HK-2 (cell line): ENCODE results near the gene CDKN2D.
"Not testable (repeated sequence)": the region's sequence is repeated elsewhere in the genome, so short reads cannot be mapped to it uniquely, and the experiment has no call there.

Source experiments
- DNase-seq: peaks from one replicate; pipeline ENCODE4 v3.0.0-alpha.2; 2018; ENCODE audit not compliant: unreplicated experiment

CDKN2D gene

GRCh38 chr19:10580979-10581631 is 12.3 kb upstream of the CDKN2D start:
- DNase-seq = peak; percentile 80

- DNase-seq = no peak
Observed at GRCh38 chr19:10577951-10578350, 9.2 kb upstream of the CDKN2D start.

- no peak for DNase-seq
Observed at GRCh38 chr19:10575011-10575716, 6.4 kb upstream of the CDKN2D start.

- DNase-seq = no peak
Observed at GRCh38 chr19:10574462-10574861, 5.7 kb upstream of the CDKN2D start.

- DNase-seq = not testable (repeated sequence)
Observed at GRCh38 chr19:10573793-10574192, 5.0 kb upstream of the CDKN2D start.

- peak; percentile 61 for DNase-seq
Observed at GRCh38 chr19:10568062-10568825, 535 bp downstream of the CDKN2D start.

GRCh38 chr19:10567656-10568055 is 1.1 kb downstream of the CDKN2D start:
- DNase-seq = no peak

- no peak for DNase-seq
Observed at GRCh38 chr19:10566658-10567410, 1.9 kb downstream of the CDKN2D start.

- no peak for DNase-seq
Observed at GRCh38 chr19:10566408-10566657, 2.4 kb downstream of the CDKN2D start.

GRCh38 chr19:10565567-10566407 is 3.0 kb downstream of the CDKN2D start, which contains the start of gene KRI1:
Gene KRI1, minus strand, starts transcription at chr19:10566010. Its CDS starts 11 bp downstream, at chr19:10565999.
- peak; percentile 99 for DNase-seq

- peak; percentile 34 for DNase-seq
Observed at GRCh38 chr19:10565028-10565566, 3.7 kb downstream of the CDKN2D start.

GRCh38 chr19:10562609-10563008 is 6.2 kb downstream of the CDKN2D start:
- DNase-seq = no peak

- no peak for DNase-seq
Observed at GRCh38 chr19:10560154-10560553, 8.6 kb downstream of the CDKN2D start.

- DNase-seq = no peak
Observed at GRCh38 chr19:10557603-10558197, 11.1 kb downstream of the CDKN2D start.

- no peak for DNase-seq
Observed at GRCh38 chr19:10555610-10555973, 13.2 kb downstream of the CDKN2D start.

- DNase-seq = no peak
Observed at GRCh38 chr19:10554760-10555609, 13.8 kb downstream of the CDKN2D start.

GRCh38 chr19:10553943-10554381 is 14.8 kb downstream of the CDKN2D start:
- DNase-seq = no peak

- no peak for DNase-seq
Observed at GRCh38 chr19:10553087-10553667, 15.6 kb downstream of the CDKN2D start.

- peak; percentile 46 for DNase-seq
Observed at GRCh38 chr19:10552510-10553053, 16.2 kb downstream of the CDKN2D start.
